Kidney capillary endothelial cell (primary cell): ENCODE data around the gene GLT1D1.
"Not testable (repeated sequence)": the region's sequence is repeated elsewhere in the genome, so short reads cannot be mapped to it uniquely, and the experiment has no call there.

ENCODE experiments used
- DNase-seq: peaks from one replicate; pipeline ENCODE4 v3.0.0-alpha.2; 2018; ENCODE audit warnings: low spot score

The GLT1D1 gene

GRCh38 chr12:128852885-128853599, at the start of gene GLT1D1:
TSS of gene GLT1D1 (plus strand) at chr12:128853478. CDS start at chr12:128853582, 104 bp downstream.
- no peak for DNase-seq

GRCh38 chr12:128803788-128804187, 49.5 kb upstream of the GLT1D1 start:
- no peak for DNase-seq

- no peak for DNase-seq
Measured at GRCh38 chr12:128804762-128805161, 48.5 kb upstream of the GLT1D1 start.

GRCh38 chr12:128805406-128805805, 47.9 kb upstream of the GLT1D1 start:
- not testable (repeated sequence) for DNase-seq

GRCh38 chr12:128806573-128806972, 46.7 kb upstream of the GLT1D1 start:
- DNase-seq: no peak

GRCh38 chr12:128807161-128807724, 46.0 kb upstream of the GLT1D1 start:
- no peak for DNase-seq

- DNase-seq: no peak
Measured at GRCh38 chr12:128808651-128809050, 44.6 kb upstream of the GLT1D1 start.

GRCh38 chr12:128810182-128811127, 42.8 kb upstream of the GLT1D1 start:
- no peak for DNase-seq

GRCh38 chr12:128811806-128812205, 41.5 kb upstream of the GLT1D1 start:
- no peak for DNase-seq

- DNase-seq: no peak
Measured at GRCh38 chr12:128813392-128813791, 39.9 kb upstream of the GLT1D1 start.

GRCh38 chr12:128813883-128814282, 39.4 kb upstream of the GLT1D1 start:
- no peak for DNase-seq

GRCh38 chr12:128814411-128815261, 38.6 kb upstream of the GLT1D1 start:
- DNase-seq: no peak

GRCh38 chr12:128815779-128816642, 37.3 kb upstream of the GLT1D1 start:
- DNase-seq: no peak

- no peak for DNase-seq
Measured at GRCh38 chr12:128816643-128816920, 36.7 kb upstream of the GLT1D1 start.

- no peak for DNase-seq
Measured at GRCh38 chr12:128817111-128818015, 35.9 kb upstream of the GLT1D1 start.

- no peak for DNase-seq
Measured at GRCh38 chr12:128818065-128819022, 34.9 kb upstream of the GLT1D1 start.

- DNase-seq: no peak
Measured at GRCh38 chr12:128819293-128820144, 33.8 kb upstream of the GLT1D1 start.

- DNase-seq: no peak
Measured at GRCh38 chr12:128820253-128820652, 33.0 kb upstream of the GLT1D1 start.
